ENCODE data around the gene CD79B.
"Not testable (repeated sequence)": the region's sequence is repeated elsewhere in the genome, so short reads cannot be mapped to it uniquely, and the experiment has no call there.

CD79B gene

GRCh38 chr17:63930951-63931575, 1.1 kb downstream of the CD79B start:
- peak; percentile 50 for DNase-seq

- peak; percentile 72 for DNase-seq
Measured at GRCh38 chr17:63929860-63930766, 2.0 kb downstream of the CD79B start.

- DNase-seq = no peak
Measured at GRCh38 chr17:63928966-63929695, 3.0 kb downstream of the CD79B start.

GRCh38 chr17:63928172-63928666, 3.9 kb downstream of the CD79B start:
- no peak for DNase-seq

DNA sequence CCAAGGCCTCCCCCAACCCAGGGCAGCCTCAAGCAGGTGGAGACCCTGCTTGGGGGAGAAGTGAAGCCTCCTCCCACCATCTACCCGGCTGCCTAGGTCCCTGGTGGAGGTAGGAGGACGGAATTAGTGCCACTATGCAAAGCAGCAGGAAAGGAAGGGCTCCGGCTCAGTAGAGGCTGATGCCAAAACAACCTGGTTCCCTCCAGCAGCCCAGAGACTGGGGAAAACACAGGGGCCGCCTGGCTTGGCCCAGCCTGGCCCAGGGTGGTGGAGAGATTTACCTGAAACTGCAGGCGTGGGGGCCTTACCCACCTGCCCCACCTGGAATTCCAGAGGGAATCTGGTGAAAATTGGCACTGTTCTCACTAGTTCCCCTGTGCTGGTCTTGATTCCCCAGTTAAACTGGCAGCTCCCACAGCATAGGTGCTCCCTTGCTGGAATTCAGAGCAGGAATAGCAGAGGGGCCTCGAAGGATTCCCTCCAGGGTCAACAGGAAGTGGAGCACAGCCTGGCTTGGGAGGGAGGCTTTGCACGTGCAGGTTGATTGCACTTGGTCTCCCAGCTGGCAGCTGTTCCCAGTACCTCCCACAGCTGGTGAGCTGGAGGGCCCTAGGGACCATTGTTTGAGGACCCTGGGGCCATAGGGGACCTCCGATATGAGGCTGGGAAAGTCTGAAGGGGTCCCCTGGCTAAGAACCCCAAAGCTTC, 4.5 kb downstream of the CD79B start:
- DNase-seq = no peak

- no peak for DNase-seq
Measured at GRCh38 chr17:63926164-63926563, 6.0 kb downstream of the CD79B start.

DNA sequence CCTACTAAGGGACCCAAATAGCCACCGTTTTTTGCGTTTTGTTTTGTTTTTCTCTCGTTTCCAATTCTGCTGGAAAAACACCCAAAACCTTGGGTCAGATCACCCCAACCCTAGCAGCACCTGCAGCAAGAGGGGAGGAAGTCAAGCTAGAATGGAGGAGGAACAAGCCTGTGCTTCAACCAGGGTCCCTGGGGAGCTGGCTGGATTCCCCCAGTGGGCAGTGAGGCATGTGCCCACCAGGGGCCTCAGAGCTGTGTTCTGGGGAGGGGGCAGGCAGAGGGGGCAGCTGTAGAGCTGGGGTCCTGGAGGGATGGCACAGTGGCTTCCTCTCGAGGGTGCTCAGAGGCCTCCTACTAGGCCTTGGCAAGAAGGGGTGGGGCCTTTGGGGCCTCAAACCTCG, 6.5 kb downstream of the CD79B start:
- peak; percentile 63 for DNase-seq

GRCh38 chr17:63922402-63922801, 9.7 kb downstream of the CD79B start:
- DNase-seq = not testable (repeated sequence)

DNA sequence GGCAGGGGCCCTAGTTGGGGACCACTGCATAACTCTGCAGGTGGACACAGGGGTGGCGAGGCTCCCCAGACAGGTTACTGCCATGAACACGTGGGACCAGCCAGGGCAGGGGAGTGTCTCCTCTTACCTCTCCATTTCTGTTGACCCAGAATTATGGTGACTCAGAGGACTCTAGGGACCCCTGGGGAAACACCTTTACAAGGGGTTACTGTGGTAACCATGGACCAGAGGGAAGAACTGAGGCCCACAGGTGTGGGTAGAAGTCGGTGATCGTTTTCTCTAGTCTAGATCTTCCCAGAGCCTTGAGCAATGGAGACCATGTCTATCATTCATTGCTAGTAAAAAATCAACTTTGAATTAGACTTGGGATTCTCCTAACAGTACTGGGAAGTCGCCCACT, 11.4 kb downstream of the CD79B start:
- not testable (repeated sequence) for DNase-seq

- not testable (repeated sequence) for DNase-seq
Measured at GRCh38 chr17:63920050-63920449, 12.1 kb downstream of the CD79B start.

- DNase-seq = peak; percentile 64
Measured at GRCh38 chr17:63919311-63919723, 12.8 kb downstream of the CD79B start.

DNA sequence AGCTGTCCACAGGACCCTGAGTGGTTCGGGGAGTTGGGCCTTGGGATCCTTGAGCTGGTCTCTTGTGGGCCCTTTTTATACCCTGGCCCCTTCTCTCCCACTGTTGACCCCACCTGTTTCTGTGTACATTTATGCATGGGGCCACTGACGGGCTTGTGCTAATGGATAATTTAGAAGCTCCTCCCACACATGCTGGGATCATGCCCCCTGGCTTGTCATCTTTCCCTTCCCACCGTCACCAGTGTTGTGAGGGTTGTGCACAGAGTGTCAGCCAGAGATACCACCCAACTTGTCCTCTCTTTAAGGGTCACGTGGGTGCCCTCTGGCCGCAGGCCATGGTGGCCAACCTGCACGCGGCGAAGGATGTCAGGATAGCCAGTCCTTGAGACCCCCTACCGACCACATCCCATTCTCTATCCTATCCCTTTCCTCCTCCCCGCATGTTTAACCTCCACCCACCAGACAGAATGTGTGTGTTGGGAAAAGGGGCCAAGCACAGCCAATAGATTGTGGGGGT, 13.3 kb downstream of the CD79B start, which contains the start of gene GH1:
Gene GH1, minus strand, starts transcription at position 51 of the 517 bp plus-strand sequence. CDS start 63 bp downstream, outside the sequence.
- not testable (repeated sequence) for DNase-seq

GRCh38 chr17:63918305-63918704, 13.8 kb downstream of the CD79B start:
- no peak for DNase-seq

DNA sequence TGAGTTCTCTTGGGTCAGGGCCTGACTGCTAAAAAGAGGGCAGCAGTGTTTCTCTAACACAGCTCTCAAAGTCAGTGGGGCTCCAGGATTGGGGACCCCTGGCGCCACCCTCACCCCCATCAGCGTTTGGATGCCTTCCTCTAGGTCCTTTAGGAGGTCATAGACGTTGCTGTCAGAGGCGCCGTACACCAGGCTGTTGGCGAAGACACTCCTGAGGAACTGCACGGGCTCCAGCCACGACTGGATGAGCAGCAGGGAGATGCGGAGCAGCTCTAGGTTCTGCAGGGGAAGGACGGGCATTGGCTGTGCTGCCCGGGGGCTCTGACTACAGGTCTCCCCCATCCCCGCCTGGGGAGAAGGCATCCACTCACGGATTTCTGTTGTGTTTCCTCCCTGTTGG, 14.5 kb downstream of the CD79B start:
- no peak for DNase-seq

- not testable (repeated sequence) for DNase-seq
Measured at GRCh38 chr17:63917206-63917605, 14.9 kb downstream of the CD79B start.

- DNase-seq = no peak
Measured at GRCh38 chr17:63916566-63917185, 15.5 kb downstream of the CD79B start.

DNA sequence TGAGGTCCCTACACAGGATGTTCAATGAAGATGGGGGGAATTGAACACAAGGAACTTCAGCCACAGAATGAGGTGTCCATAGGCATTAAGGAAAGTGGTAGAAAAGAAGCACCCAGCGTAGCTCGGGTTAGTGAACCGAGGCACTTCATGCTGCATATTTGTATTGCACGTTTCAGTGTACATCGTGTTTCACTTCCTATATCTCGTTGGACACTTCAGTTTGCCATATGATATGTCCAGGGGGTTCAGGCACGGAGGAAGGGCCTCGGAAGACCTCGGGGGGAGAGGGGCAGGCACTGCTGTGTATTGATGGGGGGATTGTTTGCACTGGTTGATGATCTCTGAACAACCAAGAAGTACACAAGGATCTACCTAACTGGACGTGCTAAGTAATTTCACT, 16.4 kb downstream of the CD79B start:
- not testable (repeated sequence) for DNase-seq

- DNase-seq = no peak
Measured at GRCh38 chr17:63914471-63914870, 17.7 kb downstream of the CD79B start.

GRCh38 chr17:63911657-63912100, 20.5 kb downstream of the CD79B start:
- no peak for DNase-seq

DNA sequence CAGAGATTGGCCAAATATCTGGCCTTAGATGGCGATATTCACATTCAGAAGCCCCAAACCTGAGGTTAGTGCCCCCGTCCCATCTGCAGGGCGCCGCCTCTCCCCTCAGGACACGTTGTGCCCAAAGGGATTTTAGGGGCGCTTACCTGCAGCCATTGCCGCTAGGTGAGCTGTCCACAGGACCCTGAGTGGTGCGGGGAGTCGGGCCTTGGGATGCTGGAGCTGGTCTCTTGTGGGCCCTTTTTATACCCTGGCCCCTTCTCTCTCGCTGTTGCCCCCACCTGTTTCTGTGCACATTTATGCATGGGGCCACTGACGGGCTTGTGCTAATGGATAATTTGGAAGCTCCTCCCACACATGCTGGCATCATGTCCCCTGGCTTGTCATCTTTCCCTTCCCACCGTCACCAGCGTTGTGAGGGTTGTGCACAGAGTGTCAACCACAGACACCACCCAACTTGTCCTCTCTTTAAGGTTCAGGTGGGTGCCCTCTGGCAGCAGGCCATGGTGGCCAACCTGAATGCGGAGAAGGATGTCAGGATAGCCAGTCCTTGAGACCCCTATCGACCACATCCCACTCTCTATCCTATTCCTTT, 21.0 kb downstream of the CD79B start, which contains the start of gene CSHL1:
Gene CSHL1, minus strand, starts transcription at position 218 of the 595 bp plus-strand sequence. Its CDS starts 62 bp downstream, at position 156.
- no peak for DNase-seq

DNA sequence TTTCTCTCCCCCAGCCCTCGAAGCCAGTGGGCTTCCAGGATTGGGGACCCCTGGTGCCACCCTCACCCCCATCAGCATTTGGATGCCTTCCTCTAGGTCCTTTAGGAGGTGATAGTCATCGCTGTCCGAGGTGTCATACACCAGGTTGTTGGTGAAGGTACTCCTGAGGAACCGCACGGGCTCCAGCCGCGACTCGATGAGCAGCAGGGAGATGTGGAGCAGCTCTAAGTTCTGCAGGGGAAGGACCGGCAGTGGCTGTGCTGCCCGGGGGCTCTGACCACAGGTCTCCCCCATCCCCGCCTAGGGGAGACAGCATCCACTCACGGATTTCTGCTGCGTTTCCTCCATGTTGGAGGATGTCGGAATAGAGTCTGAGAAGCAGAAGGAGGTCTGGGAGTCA, 22.0 kb downstream of the CD79B start:
- no peak for DNase-seq

Measured in femur (tissue), 1 donor.